Peyer's patch (tissue), 4 donors: ENCODE results near the gene ITGA5.

ENCODE experiments used
- POLR2A ChIP-seq, 2 donors: fragments of 450-650 bp; IDR thresholded peaks; one replicate each; pipeline ENCODE4 v1.5.1; 2017; ENCODE audit warnings: antibody characterized with exemption in 2 of 2, mild to moderate bottlenecking in 2 of 2, moderate library complexity in 2 of 2
- TF ChIP-seq, protein P1 (sequence below), 6 experiments: fragments of 450-650 bp in 4 of 6; fragments of 200-600 bp in 2 of 6; sonication (generic) in 1 of 6; IDR thresholded peaks; one replicate each; pipeline ENCODE4 v1.5.1; 2017 to 2019; ENCODE audit warnings: antibody characterized with exemption in 6 of 6, mild to moderate bottlenecking in 3 of 6, moderate library complexity in 1 of 6

GRCh38 chr12:54412786-54413185 is 6.3 kb downstream of the ITGA5 start:
- TF ChIP-seq, protein P1, sequence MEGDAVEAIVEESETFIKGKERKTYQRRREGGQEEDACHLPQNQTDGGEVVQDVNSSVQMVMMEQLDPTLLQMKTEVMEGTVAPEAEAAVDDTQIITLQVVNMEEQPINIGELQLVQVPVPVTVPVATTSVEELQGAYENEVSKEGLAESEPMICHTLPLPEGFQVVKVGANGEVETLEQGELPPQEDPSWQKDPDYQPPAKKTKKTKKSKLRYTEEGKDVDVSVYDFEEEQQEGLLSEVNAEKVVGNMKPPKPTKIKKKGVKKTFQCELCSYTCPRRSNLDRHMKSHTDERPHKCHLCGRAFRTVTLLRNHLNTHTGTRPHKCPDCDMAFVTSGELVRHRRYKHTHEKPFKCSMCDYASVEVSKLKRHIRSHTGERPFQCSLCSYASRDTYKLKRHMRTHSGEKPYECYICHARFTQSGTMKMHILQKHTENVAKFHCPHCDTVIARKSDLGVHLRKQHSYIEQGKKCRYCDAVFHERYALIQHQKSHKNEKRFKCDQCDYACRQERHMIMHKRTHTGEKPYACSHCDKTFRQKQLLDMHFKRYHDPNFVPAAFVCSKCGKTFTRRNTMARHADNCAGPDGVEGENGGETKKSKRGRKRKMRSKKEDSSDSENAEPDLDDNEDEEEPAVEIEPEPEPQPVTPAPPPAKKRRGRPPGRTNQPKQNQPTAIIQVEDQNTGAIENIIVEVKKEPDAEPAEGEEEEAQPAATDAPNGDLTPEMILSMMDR (IDR thresholded peaks at IDR 0.05), result no peak
- TF ChIP-seq POLR2A (IDR thresholded peaks at IDR 0.05), result no peak
